Dedifferentiated amniotic fluid mesenchymal stem cell (primary cell): ENCODE results near the gene ANK3.

Experiments
- DNase-seq: peaks from one replicate; pipeline ENCODE4 v3.0.0-alpha.2; 2016; ENCODE audit errors: extremely low spot score

Gene ANK3

DNA sequence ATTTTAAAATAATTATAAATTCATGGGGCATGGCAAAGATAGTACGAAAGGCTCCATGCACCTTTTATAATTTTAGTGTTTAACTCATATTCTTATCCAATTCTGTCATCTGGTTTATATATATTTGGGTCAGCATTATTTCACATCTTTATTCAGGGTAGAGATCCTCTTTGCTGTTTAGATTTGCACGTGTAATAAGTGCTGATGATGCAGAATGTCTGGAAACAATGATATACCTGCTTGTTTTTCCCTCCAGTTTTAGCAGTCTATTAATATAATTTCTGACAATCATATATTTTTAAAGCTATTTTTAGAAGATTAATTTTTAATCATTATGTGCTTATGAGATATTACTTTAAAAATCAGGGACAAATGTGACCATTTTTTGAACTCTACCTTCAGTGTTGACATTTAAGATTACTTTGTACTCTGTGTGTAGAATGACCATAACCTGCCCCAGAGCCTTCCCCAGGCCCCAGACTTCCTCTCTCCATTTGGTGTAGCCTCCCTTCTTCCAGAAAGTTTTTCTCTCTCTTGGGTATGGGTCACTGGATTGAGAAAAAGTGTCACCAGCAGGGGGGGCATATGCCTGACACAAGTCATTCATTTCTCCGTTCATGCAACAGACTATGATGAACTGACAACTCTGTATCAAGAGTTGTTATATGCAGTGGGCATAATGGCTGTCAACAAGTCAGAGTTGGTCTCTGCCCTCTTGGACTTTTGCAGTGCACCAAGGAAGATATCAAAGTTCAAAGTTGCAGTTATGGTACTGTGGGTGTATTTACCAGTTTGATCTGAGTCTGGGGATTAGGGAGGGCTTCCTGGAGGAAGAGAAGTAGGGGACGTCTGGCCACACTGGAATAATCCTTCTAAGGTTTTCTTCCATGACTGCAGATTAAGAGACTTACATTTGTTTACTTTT lies 290.7 kb downstream of the ANK3 start:
- no peak for DNase-seq

DNA sequence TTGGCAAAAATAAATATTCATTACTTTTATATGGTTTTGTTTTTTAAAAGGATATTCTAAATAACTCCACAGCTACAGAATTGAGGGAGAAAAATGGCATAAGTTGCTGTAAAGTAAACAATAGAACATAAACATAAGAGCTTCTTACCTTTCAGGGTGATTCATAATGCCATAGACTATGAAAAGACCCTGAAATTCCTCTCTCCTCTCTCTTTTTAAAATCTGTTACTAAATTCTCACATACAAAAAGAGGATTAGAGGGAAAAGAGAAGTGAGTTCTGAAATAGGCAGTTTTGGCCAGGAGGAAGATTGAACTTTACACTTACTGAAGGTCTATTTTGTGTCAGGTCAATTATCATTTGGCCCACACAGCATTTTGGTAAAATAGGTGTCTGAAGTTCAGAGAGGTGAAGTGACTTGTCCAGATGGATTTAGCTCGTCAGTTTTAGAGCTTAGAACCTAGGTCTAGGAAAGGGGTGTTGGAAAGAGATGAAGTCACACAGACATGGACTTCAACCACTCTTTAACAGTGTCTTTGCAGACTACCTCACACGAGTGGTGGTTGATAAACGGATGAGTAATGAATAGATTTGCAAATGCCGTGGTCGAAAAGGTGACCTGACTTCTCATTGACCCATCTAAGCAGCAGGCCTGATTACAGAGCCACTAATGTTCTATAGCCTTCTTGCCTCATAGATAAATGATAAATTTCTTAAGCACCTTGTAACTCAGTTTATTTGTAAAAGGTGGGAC lies 292.7 kb downstream of the ANK3 start:
- no peak for DNase-seq

DNA sequence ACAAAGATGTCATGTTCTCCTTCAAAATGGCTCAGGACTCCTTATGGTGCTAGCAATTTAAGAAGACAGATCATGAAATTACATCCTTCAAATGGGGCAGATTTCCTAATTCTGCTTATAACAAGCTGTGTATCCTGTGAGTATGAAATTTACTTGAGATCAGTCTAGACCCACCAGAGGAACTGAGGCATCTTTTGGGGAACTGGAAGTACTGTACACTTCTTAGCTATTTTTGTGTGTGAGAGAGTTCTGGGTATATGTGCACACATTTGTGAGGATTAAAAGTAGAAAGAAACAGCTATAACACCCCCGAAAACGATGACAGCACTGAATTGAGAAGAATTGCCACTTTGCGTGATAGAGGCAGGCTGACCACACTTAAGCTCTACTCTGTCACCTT lies 296.4 kb downstream of the ANK3 start:
- DNase-seq, result no peak

DNA sequence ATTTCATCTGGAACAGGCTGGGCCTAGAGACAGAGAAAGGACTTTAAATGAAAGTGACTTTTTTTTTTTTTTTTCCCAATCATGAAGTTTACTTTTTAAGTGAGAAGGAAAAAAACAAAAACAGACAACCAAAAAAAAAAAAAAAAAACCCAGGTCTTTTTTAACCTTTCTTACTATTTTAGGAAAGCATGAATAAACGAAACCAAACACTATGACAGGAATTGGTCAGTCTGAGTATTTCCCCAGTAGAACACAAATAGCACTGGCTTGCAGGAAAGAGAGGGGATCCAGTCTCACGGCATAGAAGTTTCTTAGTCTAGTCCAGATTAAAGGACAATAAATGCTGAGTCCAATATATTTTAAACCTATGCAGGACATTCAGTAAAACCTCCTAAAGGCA lies 302.8 kb downstream of the ANK3 start:
- no peak for DNase-seq

DNA sequence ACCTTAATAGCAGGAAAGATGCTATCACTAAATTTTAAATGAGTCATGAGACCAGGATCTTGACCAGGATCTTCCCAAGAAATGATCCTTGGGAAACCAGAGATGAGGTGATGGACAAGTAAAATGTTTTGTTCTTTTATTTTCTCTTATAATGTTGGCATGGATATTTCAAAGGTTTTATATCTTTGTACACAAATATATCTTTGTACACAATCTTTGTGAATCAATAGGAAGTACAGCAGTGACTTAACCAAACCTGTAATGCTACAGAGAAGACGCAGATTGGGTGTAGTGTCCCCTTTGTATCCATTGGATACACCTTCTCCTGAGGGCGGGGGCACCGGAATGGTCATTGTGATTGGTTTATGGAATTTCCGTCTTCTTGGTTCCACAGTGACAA lies 303.3 kb downstream of the ANK3 start:
- DNase-seq, result no peak

DNA sequence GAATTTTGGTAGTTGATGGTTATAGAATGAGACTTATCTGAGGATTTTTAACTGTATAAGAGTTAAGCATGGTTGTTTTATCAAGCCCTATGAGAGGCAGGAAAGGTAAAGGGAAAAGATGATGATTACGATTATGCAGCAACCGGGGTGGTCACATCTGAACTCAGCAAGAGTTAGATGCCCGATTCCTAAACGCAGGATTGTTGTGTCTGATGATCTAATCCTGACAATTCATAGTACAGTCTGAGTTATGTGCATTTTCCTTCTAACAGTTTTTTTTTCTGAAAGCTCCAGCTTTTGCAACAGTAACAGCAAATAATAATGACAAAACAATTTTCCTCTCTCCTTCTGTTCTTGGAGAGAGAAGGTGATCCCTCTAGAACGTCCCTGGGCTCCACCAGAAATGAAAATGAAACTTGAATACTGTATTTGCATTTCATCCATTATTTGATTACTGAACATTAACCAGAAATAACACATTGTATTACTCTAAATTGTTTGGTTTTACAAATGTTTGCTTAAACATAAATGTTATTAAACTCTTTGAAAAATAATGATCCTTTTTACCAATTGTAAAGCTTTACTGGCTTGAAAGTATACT lies 306.8 kb downstream of the ANK3 start:
- DNase-seq, result no peak

DNA sequence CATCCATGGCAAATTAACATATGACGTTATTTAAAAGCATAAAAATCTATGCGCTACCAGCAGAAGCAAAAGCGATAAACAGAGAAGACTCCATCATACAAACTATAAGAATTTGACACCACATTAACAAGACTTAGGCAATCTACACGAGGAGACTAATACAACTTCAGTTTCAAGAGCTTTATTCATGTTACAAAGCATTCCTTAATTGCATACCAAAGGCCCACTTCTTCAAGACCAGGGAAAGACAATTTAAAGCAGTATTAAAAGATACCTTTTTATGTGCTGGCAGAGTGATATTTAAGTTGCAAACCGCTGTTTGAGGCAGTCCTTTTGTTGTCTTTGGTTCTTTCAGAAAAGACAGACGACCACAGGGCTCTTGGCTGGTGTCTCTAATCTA lies 307.3 kb downstream of the ANK3 start:
- no peak for DNase-seq

DNA sequence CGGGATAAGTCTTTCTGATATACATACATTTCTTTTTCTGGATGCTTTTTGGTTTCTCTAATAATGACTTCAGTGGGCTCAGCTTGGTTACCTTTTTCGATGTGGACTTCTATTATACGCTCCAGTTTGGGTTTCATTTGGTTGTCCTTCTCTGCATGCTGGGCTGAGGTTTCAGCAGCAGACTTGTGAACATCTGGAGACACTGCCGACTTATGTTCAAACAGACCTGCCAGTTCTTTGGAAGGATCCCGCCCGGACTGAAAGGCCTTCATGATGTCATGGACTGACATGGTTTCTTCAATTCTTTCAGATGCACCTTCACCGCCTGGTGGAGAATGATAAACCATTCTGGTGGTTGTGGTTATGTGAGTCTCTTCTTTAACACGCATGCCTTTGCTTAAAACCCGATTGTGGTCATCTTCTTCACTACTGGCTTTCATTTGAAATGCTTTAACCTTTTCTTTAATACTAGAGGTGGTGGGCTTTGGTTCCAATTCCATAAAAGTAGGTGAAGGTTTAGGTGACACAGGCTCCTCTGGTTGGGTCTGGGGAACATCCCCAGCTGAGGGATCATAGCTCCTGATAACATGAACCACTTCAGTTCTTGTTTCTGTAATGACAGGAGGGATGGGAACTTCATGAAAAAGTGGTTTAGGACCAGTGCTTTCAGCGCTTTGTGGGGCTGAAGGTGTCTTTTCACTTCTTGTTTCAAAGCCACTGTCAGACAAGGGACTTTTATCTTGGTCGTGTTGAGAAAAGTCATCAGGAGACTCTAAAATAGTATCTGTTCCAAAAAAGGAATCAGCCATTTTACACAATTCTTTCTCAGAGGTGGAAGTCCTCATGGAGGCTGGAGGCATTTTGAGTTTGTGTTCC lies 315.7 kb downstream of the ANK3 start:
- no peak for DNase-seq

DNA sequence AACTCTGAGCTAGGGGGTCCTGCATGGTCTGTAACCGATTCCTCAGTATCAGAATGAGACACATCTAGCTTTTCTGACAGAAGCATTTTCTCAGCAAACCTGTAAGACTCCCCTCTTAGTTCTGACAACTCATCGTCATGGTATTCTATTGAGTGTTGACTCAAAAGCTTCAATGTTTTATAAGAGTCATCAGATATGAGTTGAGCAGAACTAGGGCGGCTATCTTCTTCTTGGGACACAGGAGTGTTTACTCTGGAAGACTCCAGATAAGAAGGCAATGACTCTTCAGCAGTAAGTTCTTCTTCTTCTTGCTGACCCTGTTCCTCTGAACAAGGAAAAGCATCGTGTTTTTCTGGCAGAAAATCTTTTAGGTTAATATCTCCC lies 316.3 kb downstream of the ANK3 start:
- no peak for DNase-seq

DNA sequence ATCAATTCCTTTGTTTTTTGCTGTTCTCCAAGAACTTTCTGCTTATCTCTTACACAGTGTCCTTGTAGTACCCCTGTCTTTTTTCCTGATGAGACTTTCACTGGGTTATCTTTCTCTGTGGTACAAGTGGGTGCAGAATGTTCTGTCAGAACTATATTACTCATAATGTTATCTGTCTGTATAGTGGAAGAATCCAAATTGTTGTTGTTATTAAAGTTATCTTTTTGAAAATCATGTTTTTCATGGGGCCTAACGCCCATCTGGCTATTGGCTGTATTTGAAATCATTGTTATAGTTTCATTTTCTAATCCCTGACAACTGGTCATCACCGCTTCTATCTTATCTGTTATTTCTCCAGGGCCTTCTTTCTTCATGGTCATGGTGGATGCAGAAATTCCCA lies 320.4 kb downstream of the ANK3 start:
- no peak for DNase-seq

DNA sequence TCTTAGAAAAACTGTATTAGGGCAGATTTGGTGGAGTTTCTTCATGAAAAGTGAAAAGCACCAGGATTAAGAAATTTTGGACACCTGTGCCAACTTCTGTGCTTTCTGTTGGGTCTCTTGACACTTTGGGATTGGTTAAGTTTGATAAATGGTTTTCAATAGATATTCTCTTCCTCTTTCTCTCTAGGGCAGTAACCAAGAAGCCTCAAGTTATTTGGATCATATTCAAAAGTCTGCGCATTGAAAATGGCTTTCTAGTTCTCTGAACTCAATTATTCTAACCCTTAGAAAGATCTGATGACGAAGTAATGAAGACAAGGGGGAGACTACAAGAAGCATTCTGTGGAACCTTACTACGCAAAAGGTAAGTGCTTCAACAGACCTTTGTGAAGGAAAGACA lies 339.3 kb downstream of the ANK3 start:
- no peak for DNase-seq

DNA sequence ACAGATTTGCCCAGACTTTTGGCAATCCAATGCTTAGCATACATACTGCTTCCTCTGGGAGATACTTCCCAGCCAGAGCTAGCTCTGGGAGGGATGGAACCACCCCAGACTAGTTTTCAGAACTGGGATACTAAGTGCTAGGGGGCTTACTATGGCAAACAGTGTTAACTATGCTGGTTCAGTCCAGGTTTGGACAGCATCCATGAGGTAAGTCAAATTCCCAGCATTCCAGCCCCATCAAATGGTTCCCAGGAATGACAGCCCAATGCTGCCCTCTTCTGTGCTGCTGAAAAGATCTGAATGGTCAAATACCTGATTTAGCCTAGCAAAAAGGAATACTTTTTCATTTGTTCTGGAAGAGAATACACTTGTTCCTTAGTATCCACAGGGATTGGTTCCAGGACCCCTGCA lies 341.6 kb downstream of the ANK3 start:
- no peak for DNase-seq

DNA sequence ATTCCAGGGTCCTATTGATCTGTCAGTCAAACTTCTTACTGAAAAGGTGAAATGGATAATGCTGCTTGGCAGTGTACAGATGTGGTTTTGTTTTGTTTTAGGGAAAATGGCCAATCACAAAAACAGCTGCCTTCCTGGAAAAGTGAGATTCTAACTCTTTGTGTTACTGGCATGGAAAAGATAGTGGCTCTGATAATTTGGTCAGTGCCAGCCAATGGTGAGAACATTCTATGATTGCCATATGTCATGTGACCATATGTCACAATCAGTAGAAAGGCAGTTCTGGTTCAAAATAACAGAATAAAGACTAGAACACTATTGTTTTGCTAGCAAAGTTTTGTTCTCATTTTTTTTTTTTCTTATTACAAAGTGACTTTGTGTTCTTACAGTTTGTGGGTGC lies 344.1 kb downstream of the ANK3 start:
- no peak for DNase-seq

DNA sequence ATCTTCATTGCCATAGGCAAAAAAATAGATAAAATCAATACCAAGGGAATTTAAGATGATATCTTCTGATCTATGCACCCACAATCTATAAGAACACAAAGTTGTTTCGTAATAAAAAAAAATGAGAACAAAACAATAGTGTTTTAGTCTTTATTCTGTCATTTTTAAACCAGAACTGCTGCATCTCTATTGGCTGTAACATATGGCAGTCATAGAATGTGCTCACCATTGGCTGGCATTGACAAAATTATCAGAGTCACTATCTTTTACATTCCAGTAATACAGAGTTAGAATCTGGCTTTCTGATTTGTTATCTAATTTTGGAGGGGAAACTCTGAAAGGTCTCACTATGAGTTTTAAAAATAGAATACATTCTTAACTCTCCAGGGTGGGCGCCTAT lies 344.7 kb downstream of the ANK3 start:
- DNase-seq, result no peak

DNA sequence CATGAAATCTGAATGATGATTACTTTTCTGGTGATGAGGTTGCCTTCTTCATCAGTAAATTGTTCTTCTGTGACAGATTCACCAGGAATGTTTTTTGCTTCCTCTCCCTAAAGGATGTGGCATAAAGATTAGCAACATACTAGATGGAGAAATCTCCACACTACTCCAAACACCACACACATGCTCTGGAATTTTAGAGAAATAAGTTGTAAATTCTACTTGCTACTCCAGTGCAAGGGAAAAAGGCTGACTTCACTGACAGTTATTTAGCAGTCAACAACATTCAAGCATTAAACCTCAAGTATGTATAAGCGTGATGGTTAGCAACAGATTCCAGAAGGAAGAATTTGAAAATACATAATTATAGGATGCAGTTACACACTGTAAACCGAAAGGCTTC lies 345.4 kb downstream of the ANK3 start:
- no peak for DNase-seq

DNA sequence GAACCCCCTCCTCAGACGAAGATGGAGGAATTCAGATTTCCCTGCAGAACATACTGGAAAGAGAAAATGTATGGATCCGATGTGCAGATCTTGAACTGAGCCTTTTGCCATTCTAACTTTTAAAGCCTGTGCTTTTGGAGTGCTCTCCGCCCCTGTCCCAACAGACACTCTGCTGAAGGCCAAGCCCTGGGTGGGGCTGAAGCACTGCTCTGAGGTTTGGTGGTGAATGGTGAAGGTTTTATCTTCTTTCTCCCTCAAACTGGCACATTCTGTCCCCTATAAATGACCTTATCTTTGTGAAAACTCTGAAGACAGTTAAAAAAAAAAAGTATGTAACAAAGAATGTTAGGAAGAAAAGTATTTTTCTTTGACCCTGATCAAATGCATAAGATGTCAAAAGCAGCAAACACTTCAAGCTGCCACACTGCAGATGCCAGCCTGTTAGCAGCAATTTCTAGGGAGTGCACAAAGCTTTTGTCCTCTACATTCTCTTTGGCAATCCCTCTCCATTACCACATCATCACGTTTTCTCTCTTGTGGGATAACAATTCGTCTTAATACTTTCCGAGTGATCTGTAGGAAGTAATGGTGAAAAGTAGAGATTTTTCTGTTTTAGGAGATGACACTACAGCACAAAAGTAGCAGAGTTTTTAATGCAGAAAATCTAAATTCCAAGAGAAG lies 346.0 kb downstream of the ANK3 start:
- DNase-seq, result no peak

DNA sequence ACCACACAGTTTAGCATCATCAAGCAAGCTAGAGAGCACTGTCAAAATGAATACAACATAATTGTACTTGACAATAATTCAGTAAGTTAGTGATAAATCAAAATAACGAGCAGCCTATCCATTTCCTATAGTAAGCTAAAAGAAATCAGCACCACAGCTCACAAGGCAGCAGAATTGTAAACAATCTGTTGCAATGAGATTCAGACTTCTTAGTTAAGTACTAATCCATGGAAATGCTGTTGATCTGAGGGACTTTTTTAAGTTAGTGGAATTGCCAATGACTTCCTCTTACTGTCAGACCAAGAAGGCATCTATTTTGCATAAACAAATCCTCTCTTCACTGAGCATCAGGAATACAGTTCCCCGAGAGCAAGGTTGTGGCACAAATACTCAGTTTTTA lies 346.8 kb downstream of the ANK3 start:
- no peak for DNase-seq

DNA sequence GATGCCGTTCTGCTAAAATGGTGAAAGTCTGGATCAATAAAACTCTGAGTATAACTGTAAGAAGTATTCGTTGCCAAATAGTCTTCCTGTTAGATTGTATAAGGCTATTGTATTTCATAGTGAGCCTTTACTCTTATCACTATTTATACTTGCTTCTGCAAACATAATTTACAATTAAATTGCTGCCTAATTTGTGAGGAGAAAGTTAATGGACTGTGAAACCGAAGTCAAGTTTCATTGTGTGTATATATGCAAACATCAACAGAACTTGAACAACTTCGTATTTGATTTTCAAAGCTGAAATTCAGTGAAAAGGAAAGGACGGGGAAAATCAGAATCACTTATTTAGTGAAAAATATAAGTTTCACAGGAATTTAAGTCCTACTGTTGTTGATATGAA lies 347.4 kb downstream of the ANK3 start:
- DNase-seq, result no peak

DNA sequence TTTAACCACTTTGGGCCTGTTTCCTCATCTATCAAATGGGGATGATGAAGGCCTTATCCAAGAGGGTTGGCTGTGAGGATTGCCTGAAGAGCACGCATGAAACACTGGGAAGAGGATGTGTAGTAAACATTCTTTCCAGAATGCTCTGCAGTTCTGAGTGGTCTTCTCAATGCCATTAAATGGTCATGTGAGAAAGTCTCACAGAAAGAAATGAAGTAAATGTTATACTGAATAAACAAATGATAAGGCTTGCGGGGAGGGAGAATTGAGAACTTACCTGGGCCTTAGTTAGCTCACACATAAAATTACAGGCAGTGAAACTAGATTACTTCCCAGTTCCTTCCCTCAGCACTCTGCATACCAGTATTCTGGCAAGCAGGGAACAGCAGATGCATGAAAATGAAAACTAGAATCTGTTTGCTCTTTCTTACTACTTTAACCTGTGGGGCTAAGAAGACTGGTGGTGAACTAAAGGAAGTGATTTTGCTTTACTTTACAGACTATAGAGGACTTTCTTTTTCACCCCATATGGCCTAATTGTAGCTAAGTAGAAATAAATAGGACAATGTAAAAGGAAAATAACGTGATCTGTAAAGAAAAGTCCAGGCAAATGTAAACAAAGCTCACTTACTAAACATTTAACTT lies 348.1 kb downstream of the ANK3 start:
- no peak for DNase-seq

DNA sequence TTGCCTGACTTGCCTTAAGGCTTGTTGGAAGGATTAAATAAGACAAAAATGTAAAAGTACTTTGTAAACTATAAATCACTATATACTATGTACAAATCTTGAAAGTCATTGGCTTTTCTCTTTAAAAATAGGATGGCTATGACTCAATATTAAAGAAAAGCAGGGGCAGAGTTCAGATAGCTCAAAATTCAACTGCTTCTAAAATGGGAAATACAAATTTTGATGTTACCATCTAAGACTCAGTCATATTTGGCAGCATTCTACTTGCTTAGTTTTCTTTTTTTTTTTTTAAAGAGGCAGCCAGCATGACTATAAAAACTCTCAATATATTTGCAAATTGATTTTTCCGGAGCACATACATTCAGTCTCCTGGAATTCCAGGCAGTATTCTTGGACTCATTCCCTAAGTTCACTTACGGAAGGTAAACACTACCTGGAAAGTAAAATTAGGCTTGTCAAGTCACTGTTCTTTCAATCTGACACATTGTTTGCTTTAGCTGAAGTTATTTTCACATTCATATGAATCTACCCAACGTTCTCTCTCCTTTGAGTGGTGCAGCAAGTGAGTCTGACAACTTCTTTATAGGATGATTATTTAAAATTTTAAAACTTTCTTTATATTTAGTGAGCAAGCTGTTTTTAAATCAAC lies 349.5 kb downstream of the ANK3 start:
- DNase-seq, result no peak
